HS-27A (cell line): ENCODE measurements around the gene PLEKHN1.

Experiments used
- DNase-seq: peaks from one replicate; pipeline ENCODE4 v3.0.0-alpha.2; 2012; ENCODE audit warnings: low read depth, missing footprints

PLEKHN1 gene

GRCh38 chr1:961132-961669 lies 5.1 kb upstream of the PLEKHN1 start:
- no peak for DNase-seq

- no peak for DNase-seq
Observed at GRCh38 chr1:962381-963300, 3.6 kb upstream of the PLEKHN1 start.

- DNase-seq = no peak
Observed at GRCh38 chr1:963301-963651, 3.0 kb upstream of the PLEKHN1 start.

GRCh38 chr1:963746-964525 lies 2.3 kb upstream of the PLEKHN1 start:
- DNase-seq = no peak

GRCh38 chr1:964691-965525 lies 1.4 kb upstream of the PLEKHN1 start:
- DNase-seq = no peak

GRCh38 chr1:965526-966134 lies 652 bp upstream of the PLEKHN1 start:
- no peak for DNase-seq

GRCh38 chr1:966704-967300 lies 520 bp downstream of the PLEKHN1 start:
- no peak for DNase-seq

GRCh38 chr1:967466-968343 lies 1.4 kb downstream of the PLEKHN1 start:
- no peak for DNase-seq

- DNase-seq = no peak
Observed at GRCh38 chr1:969260-969855, 3.1 kb downstream of the PLEKHN1 start.

GRCh38 chr1:970242-970972 lies 4.1 kb downstream of the PLEKHN1 start:
- no peak for DNase-seq

GRCh38 chr1:970973-971730 lies 4.9 kb downstream of the PLEKHN1 start:
- DNase-seq = no peak

GRCh38 chr1:971751-972506 lies 5.6 kb downstream of the PLEKHN1 start:
- DNase-seq = no peak

GRCh38 chr1:972726-973458 lies 6.6 kb downstream of the PLEKHN1 start:
- DNase-seq = no peak

- no peak for DNase-seq
Observed at GRCh38 chr1:973459-974292, 7.4 kb downstream of the PLEKHN1 start.

GRCh38 chr1:974293-974640 lies 8.0 kb downstream of the PLEKHN1 start:
- DNase-seq = no peak
